Spleen (tissue), 11 donors: ENCODE results near the gene NISCH. TPM values are rescaled to one million over a fixed set of nuclear protein-coding genes. Genes with fewer than 3 reads are reported as not detected.

Experiments used
- DNase-seq: peaks from one replicate; pipeline ENCODE4 v3.0.0-alpha.2; 2020
- H3K27ac ChIP-seq, 8 donors: fragments of 200-600 bp; sonication (generic) in 7 of 8; 1 replicate in 4 of 8; 2 replicates in 4 of 8; pipeline versions ENCODE4 v1.5.0 to v1.8.0; 2016 to 2021; ENCODE audit warnings: inconsistent platforms in 4 of 8, mild to moderate bottlenecking in 4 of 8, moderate library complexity in 1 of 8
- H3K27me3 ChIP-seq, 7 donors: fragments of 200-600 bp; sonication (generic) in 6 of 7; replicated peaks in 1 of 7; 1 replicate in 4 of 7; 2 replicates in 3 of 7; pipeline versions ENCODE4 v1.5.0 to v1.8.0; 2016 to 2021; ENCODE audit warnings: inconsistent platforms in 3 of 7, mild to moderate bottlenecking in 1 of 7
- H3K36me3 ChIP-seq, 6 donors: fragments of 200-600 bp; sonication (generic) in 5 of 6; 1 replicate in 4 of 6; 2 replicates in 2 of 6; pipeline versions ENCODE4 v1.5.0 to v1.8.0; 2016 to 2021; ENCODE audit warnings: inconsistent platforms in 2 of 6
- H3K4me1 ChIP-seq, 6 donors: fragments of 200-600 bp; sonication (generic) in 5 of 6; 1 replicate in 3 of 6; 2 replicates in 3 of 6; pipeline versions ENCODE4 v1.5.0 to v1.8.0; 2016 to 2021; ENCODE audit warnings: inconsistent platforms in 3 of 6
- H3K4me3 ChIP-seq, 8 donors: fragments of 200-600 bp; sonication (generic) in 7 of 8; 1 replicate in 4 of 8; 2 replicates in 4 of 8; pipeline versions ENCODE4 v1.5.0 to v1.8.0; 2016 to 2021; ENCODE audit warnings: inconsistent platforms in 4 of 8, mild to moderate bottlenecking in 4 of 8, moderate library complexity in 2 of 8
- H3K9me3 ChIP-seq, 8 donors: fragments of 200-600 bp; sonication (generic) in 7 of 8; 1 replicate in 4 of 8; 2 replicates in 4 of 8; pipeline versions ENCODE4 v1.5.0 to v1.8.0; 2016 to 2021; ENCODE audit warnings: inconsistent platforms in 4 of 8
- CTCF ChIP-seq, 11 experiments: fragments of 200-600 bp in 7 of 11; fragments of 450-650 bp in 4 of 11; sonication (generic) in 4 of 11; IDR thresholded peaks in 8 of 11; conservative IDR thresholded peaks in 3 of 11; 1 replicate in 7 of 11; 2 replicates in 4 of 11; pipeline versions ENCODE4 v1.4.0 to v1.8.0; 2016 to 2021; ENCODE audit warnings: antibody characterized with exemption in 11 of 11, inconsistent platforms in 4 of 11, mild to moderate bottlenecking in 1 of 11
- POLR2A ChIP-seq, 3 donors: fragments of 450-650 bp; IDR thresholded peaks; one replicate each; pipeline ENCODE4 v1.5.1; 2017; ENCODE audit warnings: antibody characterized with exemption in 3 of 3, mild to moderate bottlenecking in 1 of 3
- POLR2AphosphoS5 ChIP-seq, 3 donors: sonication (generic); formaldehyde crosslinking; IDR thresholded peaks; one replicate each; pipeline ENCODE4 v1.5.1; 2017; ENCODE audit warnings: antibody characterized with exemption in 3 of 3
- WGBS, 5 donors: extraction: QIAGEN DNeasy Blood & Tissue Kit in 3 of 5; methylation state at CpG; one replicate each; pipeline versions ENCODE4 v1.1.5 to v1.1.7; 2013 to 2018; 5-methylcytosine and 5-hydroxymethylcytosine counted together
- intact Hi-C: fragments of 100-400 bp; cut with DNase I; formaldehyde crosslinking; loops from one replicate; pipeline ENCODE4 v1.15.0; 2023; ENCODE audit warnings: low total_unique reads
- polyA plus RNA-seq, 3 donors: library from polyadenylated mRNA; stranded (reverse); fragments of 200-250 nt; gene quantifications; one replicate each; pipeline ENCODE4 v1.2.1, GENCODE V29; 2013
- total RNA-seq, 7 donors: library from RNA; depleted of rRNA in 3 of 7; stranded (reverse); fragments of >200 nt in 3 of 7; fragmentation: NEBNext Ultra II Directional in 4 of 7; extraction: Animal tissue kit (Norgen Biotek cat#: 25700) in 4 of 7; gene quantifications; one replicate each; pipeline versions ENCODE4 v1.1.0 to v1.2.1, GENCODE V29; 2016 to 2021
- donor health status: healthy with polysubstance abuse.
- donor health status: DM: no; HTN: no; CAD: no; lungs with moderate emphysema.
- donor health status: DM: no; HTN: no; CAD: no.
- donor health status: Bipolar disorder and iron deficiency.
- donor health status: healthy.
- donor health status: DM: no; HTN: no; CAD: no.
- donor health status: DM: yes; HTN: yes; CAD: no.

The NISCH gene
- total and polyA plus RNA-seq, 10 donors = 18.9 to 92.7 (median 78.8) TPM

DNA sequence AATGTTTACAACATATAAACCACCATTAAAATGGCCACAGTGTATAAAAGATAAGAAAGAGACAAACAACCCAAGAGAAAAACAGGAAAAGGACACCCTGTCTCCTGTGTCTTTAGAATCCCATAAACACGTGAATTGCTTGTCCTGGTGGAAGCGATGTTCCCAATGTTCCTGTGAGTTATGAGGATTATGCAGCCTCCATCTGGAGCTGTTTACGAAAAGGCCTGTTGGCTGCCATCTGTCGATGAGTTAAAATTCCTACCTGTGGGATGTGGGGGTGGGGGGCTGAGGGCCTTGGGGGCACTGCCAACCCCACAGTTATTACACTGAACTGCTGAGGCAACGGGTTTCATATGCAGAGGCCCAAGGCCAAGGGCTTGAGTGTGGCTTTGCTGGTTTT, 13.6 kb downstream of the NISCH start:
- H3K27me3 ChIP-seq = no peaks in the 10 kb centered on the region
- no peak for TF ChIP-seq POLR2AphosphoS5 (IDR thresholded peaks at IDR 0.05)
- TF ChIP-seq CTCF (IDR thresholded peaks at IDR 0.05 in 8 of 11, conservative IDR thresholded peaks at IDR 0.05 in 3 of 11) = no peak
- no peak for TF ChIP-seq POLR2A (IDR thresholded peaks at IDR 0.05)
- no peak overlapping the region for H3K4me3 ChIP-seq
- H3K9me3 ChIP-seq = no peaks in the 10 kb centered on the region
- H3K27ac ChIP-seq = no peak overlapping the region
- 86 to 92% (median 88%) methylated on average over 5 of the region's 5 CpGs for WGBS, 5 donors
- peaks cover 0 to 31% (median 8%) of the 10 kb centered on the region in 6 donors for H3K4me1 ChIP-seq
- intact Hi-C loops = no loop called here
- DNase-seq = no peak
- peaks cover 0 to 90% (median 45%) of the 10 kb centered on the region in 6 donors for H3K36me3 ChIP-seq

DNA sequence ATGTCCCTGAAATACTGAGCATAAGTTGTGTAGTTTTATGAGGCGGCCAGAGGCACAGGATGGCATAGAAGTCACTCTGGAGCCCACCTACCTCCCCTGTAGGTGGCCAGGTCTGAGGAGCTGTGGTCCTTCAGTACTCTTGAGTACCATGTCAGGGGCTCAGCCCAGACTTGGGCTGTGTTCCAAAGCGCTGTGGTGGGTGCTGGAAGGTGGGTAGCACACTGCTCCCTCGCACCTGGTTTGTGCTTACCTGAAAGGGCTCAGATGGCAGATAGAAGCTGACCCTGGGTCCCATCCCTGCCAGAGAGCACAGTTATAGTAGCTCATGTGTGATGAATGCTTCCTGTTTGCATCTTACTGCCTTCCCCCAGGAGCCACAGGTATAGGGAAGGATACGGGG, 15.5 kb downstream of the NISCH start:
- Histone ChIP-seq H3K27ac (no peak overlapping the region), H3K27me3 (no peaks in the 10 kb centered on the region), H3K4me3 (no peak overlapping the region), H3K9me3 (no peaks in the 10 kb centered on the region), H3K36me3 (peaks cover 0 to 90% (median 52%) of the 10 kb centered on the region in 6 donors), H3K4me1 (peaks cover 0 to 37% (median 8%) of the 10 kb centered on the region in 6 donors)
- 92 to 99% (median 96%) methylated on average over 3 to 4 of the region's 4 CpGs for WGBS, 5 donors
- intact Hi-C loops = no loop called here
- no peak for DNase-seq
- TF ChIP-seq CTCF (IDR thresholded peaks at IDR 0.05 in 8 of 11, conservative IDR thresholded peaks at IDR 0.05 in 3 of 11) (no peak), POLR2A (IDR thresholded peaks at IDR 0.05) (no peak), POLR2AphosphoS5 (IDR thresholded peaks at IDR 0.05) (no peak)

GRCh38 chr3:52471371-52472238, 16.2 kb downstream of the NISCH start:
- 56 to 77% (median 65%) methylated on average over 14 to 26 of the region's 26 CpGs for WGBS, 5 donors
- H3K4me3 ChIP-seq = no peak overlapping the region
- intact Hi-C loops = no loop called here
- H3K9me3 ChIP-seq = no peaks in the 10 kb centered on the region
- no peak for TF ChIP-seq POLR2A (IDR thresholded peaks at IDR 0.05)
- TF ChIP-seq POLR2AphosphoS5 (IDR thresholded peaks at IDR 0.05) = peak in 1 of 3 donors; percentile 49
- peak; percentile 28 to 83 (median 70) for TF ChIP-seq CTCF (IDR thresholded peaks at IDR 0.05 in 8 of 11, conservative IDR thresholded peaks at IDR 0.05 in 3 of 11)
- peak; percentile 85 for DNase-seq
- H3K36me3 ChIP-seq = peaks cover 0 to 92% (median 58%) of the 10 kb centered on the region in 6 donors
- H3K4me1 ChIP-seq = peaks cover 0 to 37% (median 8%) of the 10 kb centered on the region in 6 donors
- no peaks in the 10 kb centered on the region for H3K27me3 ChIP-seq
- H3K27ac ChIP-seq = no peak overlapping the region

- H3K4me3 ChIP-seq = no peak overlapping the region
- H3K36me3 ChIP-seq = peaks cover 0 to 95% (median 66%) of the 10 kb centered on the region in 6 donors
- peaks cover 0 to 35% (median 8%) of the 10 kb centered on the region in 6 donors for H3K4me1 ChIP-seq
- H3K27ac ChIP-seq = no peak overlapping the region
- 72 to 81% (median 77%) methylated on average over 14 of the region's 14 CpGs for WGBS, 5 donors
- H3K9me3 ChIP-seq = no peaks in the 10 kb centered on the region
- no peak for DNase-seq
- intact Hi-C loops = no loop called here
- TF ChIP-seq POLR2A (IDR thresholded peaks at IDR 0.05) = no peak
- peak in 2 of 11 experiments; percentile 1 to 9 for TF ChIP-seq CTCF (IDR thresholded peaks at IDR 0.05 in 8 of 11, conservative IDR thresholded peaks at IDR 0.05 in 3 of 11)
- no peak for TF ChIP-seq POLR2AphosphoS5 (IDR thresholded peaks at IDR 0.05)
- no peaks in the 10 kb centered on the region for H3K27me3 ChIP-seq
Observed at GRCh38 chr3:52472239-52473000, 17.0 kb downstream of the NISCH start.
